ENCODE measurements around the gene NAALADL1. TPM values are rescaled to one million over a fixed set of nuclear protein-coding genes. Genes with fewer than 3 reads are reported as not detected.
A peak's percentile ranks its signal among the peaks of the same experiment; 100 is the strongest.
"Not testable (repeated sequence)": the region's sequence is repeated elsewhere in the genome, so short reads cannot be mapped to it uniquely, and the experiment has no call there.

The NAALADL1 gene
- total RNA-seq, 1 donor from 2014 or later, result 8.4 TPM

DNA sequence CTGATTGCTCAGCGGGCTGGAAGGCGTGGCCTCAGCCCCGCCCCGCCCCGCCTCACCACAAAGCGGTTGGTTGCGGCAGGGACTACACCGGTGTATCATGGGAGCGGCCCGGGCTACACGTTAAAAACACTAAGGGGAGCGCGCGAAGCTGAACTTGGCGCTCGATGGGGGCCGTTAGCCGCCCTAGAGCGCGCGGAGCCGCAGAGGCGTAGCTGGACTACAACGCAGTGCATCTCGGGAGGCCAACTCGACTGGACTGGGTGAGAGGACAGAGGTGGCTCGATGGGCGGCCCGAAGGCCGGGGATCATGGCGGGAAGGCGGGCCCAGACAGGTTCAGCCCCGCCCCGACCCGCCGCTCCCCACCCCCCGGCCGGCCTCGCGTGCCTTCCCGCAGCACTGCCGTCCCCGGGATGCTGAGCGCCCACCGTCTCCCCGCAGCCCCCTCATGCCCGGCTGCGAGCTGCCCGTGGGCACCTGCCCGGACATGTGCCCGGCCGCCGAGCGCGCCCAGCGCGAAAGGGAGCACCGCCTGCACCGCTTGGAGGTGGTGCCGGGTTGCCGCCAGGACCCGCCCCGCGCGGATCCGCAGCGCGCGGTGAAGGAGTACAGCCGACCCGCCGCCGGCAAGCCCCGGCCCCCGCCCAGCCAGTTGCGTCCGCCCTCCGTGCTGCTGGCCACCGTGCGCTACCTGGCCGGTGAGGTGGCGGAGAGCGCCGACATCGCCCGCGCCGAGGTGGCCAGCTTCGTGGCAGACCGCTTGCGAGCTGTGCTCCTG is 17.3 kb downstream of the NAALADL1 start, which contains the start of gene SAC3D1:
Gene SAC3D1 (plus strand): TSS at position 364 of the 776 bp plus-strand sequence. CDS start 83 bp downstream, at position 447.
- peak within 1 kb of the TSS; percentile 77 to 87 (median 81) for H3K9ac ChIP-seq (ENCODE audit: low read depth in 1 of 3, low read length in 3 of 3)
- H3K4me1 ChIP-seq (ENCODE audit: control insufficient read depth in 3 of 3, insufficient read depth in 3 of 3, low read length in 3 of 3), result peaks cover 12 to 24% (median 18%) of the 10 kb centered on the region in 3 donors
- peak within 1 kb of the TSS; percentile 76 to 85 (median 82) for H3K4me3 ChIP-seq (ENCODE audit: low read length in 3 of 3)
- H3K36me3 ChIP-seq (ENCODE audit: control insufficient read depth in 3 of 3, insufficient read depth in 3 of 3, low read length in 3 of 3), result peaks cover 31 to 33% (median 32%) of the 10 kb centered on the region in 3 donors
- H3K27me3 ChIP-seq (ENCODE audit: control insufficient read depth in 3 of 3, insufficient read depth in 3 of 3, low read length in 3 of 3), result no peaks in the 10 kb centered on the region
- no peaks in the 10 kb centered on the region for H3K9me3 ChIP-seq (ENCODE audit: control insufficient read depth in 3 of 3, low read length in 3 of 3)
- peak within 1 kb of the TSS; percentile 90 for H3K27ac ChIP-seq (ENCODE audit: low read depth, low read length)

DNA sequence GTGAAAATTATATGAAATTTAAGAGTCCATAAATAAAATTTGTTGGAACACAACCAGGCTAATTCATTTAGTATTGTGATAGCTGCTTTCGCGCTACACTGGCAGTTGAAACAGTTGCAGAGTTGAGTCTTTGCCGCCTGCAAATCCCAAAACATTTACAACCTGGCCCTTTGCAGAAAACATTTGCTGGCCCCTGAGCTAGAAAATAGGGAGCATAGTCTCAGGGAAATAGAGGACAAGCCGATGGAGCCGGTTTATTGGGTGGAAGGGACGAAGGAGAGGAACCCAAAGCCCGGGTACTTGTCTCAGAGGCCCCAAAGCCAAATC is 17.9 kb downstream of the NAALADL1 start:
- Histone ChIP-seq H3K9ac (ENCODE audit: low read depth in 1 of 3, low read length in 3 of 3) (peak overlapping the region; percentile 77 to 87 (median 81)), H3K9me3 (ENCODE audit: control insufficient read depth in 3 of 3, low read length in 3 of 3) (no peaks in the 10 kb centered on the region), H3K4me3 (ENCODE audit: low read length in 3 of 3) (peak overlapping the region; percentile 76 to 85 (median 82)), H3K27ac (ENCODE audit: low read depth, low read length) (peak overlapping the region; percentile 90), H3K36me3 (ENCODE audit: control insufficient read depth in 3 of 3, insufficient read depth in 3 of 3, low read length in 3 of 3) (peaks cover 34 to 37% (median 35%) of the 10 kb centered on the region in 3 donors), H3K4me1 (ENCODE audit: control insufficient read depth in 3 of 3, insufficient read depth in 3 of 3, low read length in 3 of 3) (peaks cover 12 to 24% (median 18%) of the 10 kb centered on the region in 3 donors), H3K27me3 (ENCODE audit: control insufficient read depth in 3 of 3, insufficient read depth in 3 of 3, low read length in 3 of 3) (no peaks in the 10 kb centered on the region)

DNA sequence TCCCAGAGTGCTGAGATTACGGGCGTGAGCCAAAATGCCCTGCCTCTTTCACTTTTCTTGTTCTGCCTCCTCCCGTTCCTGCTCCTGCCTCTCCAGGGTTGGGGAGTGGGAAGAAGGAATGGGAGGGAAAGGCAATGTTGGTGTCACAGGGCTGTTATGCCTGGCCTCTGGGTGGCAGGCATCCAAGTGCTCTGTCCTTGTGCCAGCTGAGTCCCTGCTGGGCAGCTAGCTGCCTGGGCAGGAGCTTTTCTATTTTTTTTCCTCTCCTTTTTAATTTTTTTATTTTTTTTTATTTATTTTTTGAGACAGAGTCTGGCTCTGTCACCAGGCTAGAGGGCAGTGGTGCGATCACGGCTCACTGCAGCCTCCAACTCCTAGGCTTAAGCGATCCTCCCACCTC is 21.4 kb downstream of the NAALADL1 start:
- H3K4me3 ChIP-seq (ENCODE audit: low read length in 3 of 3), result no peak overlapping the region
- H3K36me3 ChIP-seq (ENCODE audit: control insufficient read depth in 3 of 3, insufficient read depth in 3 of 3, low read length in 3 of 3), result peaks cover 44 to 52% (median 47%) of the 10 kb centered on the region in 3 donors
- H3K9me3 ChIP-seq (ENCODE audit: control insufficient read depth in 3 of 3, low read length in 3 of 3), result no peaks in the 10 kb centered on the region
- no peaks in the 10 kb centered on the region for H3K27me3 ChIP-seq (ENCODE audit: control insufficient read depth in 3 of 3, insufficient read depth in 3 of 3, low read length in 3 of 3)
- peaks cover 9 to 12% (median 11%) of the 10 kb centered on the region in 3 donors for H3K4me1 ChIP-seq (ENCODE audit: control insufficient read depth in 3 of 3, insufficient read depth in 3 of 3, low read length in 3 of 3)
- no peak overlapping the region for H3K27ac ChIP-seq (ENCODE audit: low read depth, low read length)
- no peak overlapping the region for H3K9ac ChIP-seq (ENCODE audit: low read depth in 1 of 3, low read length in 3 of 3)

DNA sequence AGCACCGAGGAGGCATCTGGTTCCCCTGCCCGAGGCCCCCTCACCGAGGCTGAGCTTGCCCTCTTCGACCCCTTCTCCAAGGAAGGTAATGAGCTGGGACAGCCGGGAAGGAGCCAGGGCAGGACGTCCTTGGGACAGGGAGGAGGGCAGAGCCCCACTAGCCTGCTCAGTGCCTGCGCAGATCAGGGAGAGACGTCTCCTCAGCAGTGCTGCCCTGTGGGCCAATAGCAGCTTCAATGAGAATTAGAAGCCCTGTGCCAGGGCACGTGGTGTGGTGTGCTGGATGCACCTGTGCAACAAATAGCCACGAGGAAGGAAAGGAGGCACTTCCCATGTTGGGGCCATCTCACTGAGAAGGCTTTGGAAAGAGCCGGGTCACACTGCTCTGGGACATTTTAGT is 22.8 kb downstream of the NAALADL1 start:
- peaks cover 47 to 55% (median 49%) of the 10 kb centered on the region in 3 donors for H3K36me3 ChIP-seq (ENCODE audit: control insufficient read depth in 3 of 3, insufficient read depth in 3 of 3, low read length in 3 of 3)
- H3K4me3 ChIP-seq (ENCODE audit: low read length in 3 of 3), result no peak overlapping the region
- no peak overlapping the region for H3K9ac ChIP-seq (ENCODE audit: low read depth in 1 of 3, low read length in 3 of 3)
- H3K9me3 ChIP-seq (ENCODE audit: control insufficient read depth in 3 of 3, low read length in 3 of 3), result no peaks in the 10 kb centered on the region
- no peaks in the 10 kb centered on the region for H3K27me3 ChIP-seq (ENCODE audit: control insufficient read depth in 3 of 3, insufficient read depth in 3 of 3, low read length in 3 of 3)
- peaks cover 5 to 8% (median 8%) of the 10 kb centered on the region in 3 donors for H3K4me1 ChIP-seq (ENCODE audit: control insufficient read depth in 3 of 3, insufficient read depth in 3 of 3, low read length in 3 of 3)
- no peak overlapping the region for H3K27ac ChIP-seq (ENCODE audit: low read depth, low read length)

DNA sequence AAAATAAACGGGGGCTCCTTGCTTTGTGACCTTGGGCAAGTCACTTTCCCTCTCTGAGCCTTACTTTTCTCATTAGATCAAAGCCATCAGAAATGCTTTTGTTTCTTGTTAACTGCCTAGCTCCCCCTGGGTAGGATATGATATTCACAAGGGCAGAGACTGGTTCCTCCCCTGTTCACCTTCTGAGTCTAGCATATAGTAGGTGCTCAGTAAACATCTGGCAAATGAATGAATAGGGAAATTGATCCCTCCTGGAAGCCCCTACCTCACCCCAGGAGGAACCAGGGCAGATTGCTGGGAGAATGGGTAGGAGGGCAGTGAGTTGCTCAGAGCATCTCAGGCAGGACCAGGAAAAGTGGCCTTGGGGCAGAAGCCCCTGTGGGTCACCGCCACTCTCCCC is 23.9 kb downstream of the NAALADL1 start:
- Histone ChIP-seq H3K9ac (ENCODE audit: low read depth in 1 of 3, low read length in 3 of 3) (no peak overlapping the region), H3K9me3 (ENCODE audit: control insufficient read depth in 3 of 3, low read length in 3 of 3) (no peaks in the 10 kb centered on the region), H3K4me1 (ENCODE audit: control insufficient read depth in 3 of 3, insufficient read depth in 3 of 3, low read length in 3 of 3) (no peaks in the 10 kb centered on the region), H3K4me3 (ENCODE audit: low read length in 3 of 3) (no peak overlapping the region), H3K27me3 (ENCODE audit: control insufficient read depth in 3 of 3, insufficient read depth in 3 of 3, low read length in 3 of 3) (no peaks in the 10 kb centered on the region), H3K36me3 (ENCODE audit: control insufficient read depth in 3 of 3, insufficient read depth in 3 of 3, low read length in 3 of 3) (peaks cover 47 to 51% (median 47%) of the 10 kb centered on the region in 3 donors), H3K27ac (ENCODE audit: low read depth, low read length) (no peak overlapping the region)

DNA sequence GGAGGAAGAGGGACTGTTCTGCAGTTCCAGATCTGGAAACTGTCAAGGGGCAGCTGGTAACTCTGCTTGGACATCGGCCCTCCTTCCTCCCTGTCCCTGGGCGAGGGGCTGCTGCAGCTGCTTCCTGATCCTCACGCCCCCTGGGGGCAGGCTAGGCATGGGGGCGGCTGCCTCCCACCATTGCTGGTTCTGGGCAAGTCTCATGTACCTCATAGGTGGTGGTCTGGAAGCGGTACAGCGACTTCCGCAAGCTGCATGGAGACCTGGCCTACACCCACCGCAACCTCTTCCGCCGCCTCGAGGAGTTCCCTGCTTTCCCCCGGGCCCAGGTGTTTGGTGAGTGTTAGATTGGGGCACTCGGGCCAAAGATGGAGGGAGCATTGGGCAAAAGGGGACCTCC is 26.1 kb downstream of the NAALADL1 start:
- H3K4me3 ChIP-seq (ENCODE audit: low read length in 3 of 3), result no peak overlapping the region
- no peak overlapping the region for H3K9ac ChIP-seq (ENCODE audit: low read depth in 1 of 3, low read length in 3 of 3)
- H3K27ac ChIP-seq (ENCODE audit: low read depth, low read length), result no peak overlapping the region
- H3K27me3 ChIP-seq (ENCODE audit: control insufficient read depth in 3 of 3, insufficient read depth in 3 of 3, low read length in 3 of 3), result no peaks in the 10 kb centered on the region
- no peaks in the 10 kb centered on the region for H3K9me3 ChIP-seq (ENCODE audit: control insufficient read depth in 3 of 3, low read length in 3 of 3)
- peaks cover 31 to 37% (median 33%) of the 10 kb centered on the region in 3 donors for H3K36me3 ChIP-seq (ENCODE audit: control insufficient read depth in 3 of 3, insufficient read depth in 3 of 3, low read length in 3 of 3)
- H3K4me1 ChIP-seq (ENCODE audit: control insufficient read depth in 3 of 3, insufficient read depth in 3 of 3, low read length in 3 of 3), result peaks cover 0 to 7% (median 6%) of the 10 kb centered on the region in 3 donors

DNA sequence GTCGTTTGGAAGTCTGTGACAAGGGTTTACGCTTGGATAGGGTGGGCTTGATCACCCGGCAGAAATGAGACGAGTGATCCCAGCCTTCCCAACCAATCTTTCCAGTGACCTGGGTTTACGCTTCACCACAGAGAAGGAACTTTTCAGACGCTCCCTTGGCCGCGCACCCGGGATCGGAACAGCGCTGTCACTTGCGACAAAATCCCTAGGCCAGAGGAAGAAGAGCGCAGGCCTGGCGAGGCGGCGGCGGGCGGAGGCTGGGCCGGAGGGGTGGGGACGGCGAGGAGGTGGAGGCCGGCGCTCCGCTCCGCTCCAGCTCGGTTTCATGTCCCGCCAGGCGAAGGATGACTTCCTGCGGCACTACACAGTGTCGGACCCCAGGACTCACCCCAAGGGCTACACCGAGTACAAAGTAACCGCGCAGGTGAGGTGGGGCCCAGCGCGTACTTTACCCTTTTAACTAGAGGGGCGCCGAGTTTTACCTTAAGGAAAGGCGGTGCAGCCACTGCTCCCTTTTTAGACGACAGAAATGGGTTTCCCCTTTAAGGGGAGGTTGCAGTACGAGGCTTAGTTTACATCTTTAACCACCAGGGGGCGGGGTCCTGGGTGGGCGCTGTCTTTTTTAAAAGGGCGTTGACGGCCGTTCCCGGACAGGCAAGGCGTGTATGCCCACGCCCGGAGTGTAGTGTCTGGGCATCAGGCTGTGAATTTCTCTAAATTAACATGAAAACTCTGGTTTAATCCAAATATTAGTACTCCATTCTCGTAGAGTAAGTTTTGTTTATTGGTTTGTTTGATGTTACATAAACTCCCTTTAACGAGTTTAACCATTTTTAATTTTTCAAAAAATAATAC is 30.9 kb downstream of the NAALADL1 start, which contains the start of gene SNX15:
Gene SNX15 (plus strand): TSS at position 227 of the 855 bp plus-strand sequence. CDS start 99 bp downstream, at position 326.
- peaks cover 5 to 12% (median 11%) of the 10 kb centered on the region in 3 donors for H3K4me1 ChIP-seq (ENCODE audit: control insufficient read depth in 3 of 3, insufficient read depth in 3 of 3, low read length in 3 of 3)
- H3K9me3 ChIP-seq (ENCODE audit: control insufficient read depth in 3 of 3, low read length in 3 of 3), result no peaks in the 10 kb centered on the region
- peak within 1 kb of the TSS; percentile 84 to 89 (median 87) for H3K9ac ChIP-seq (ENCODE audit: low read depth in 1 of 3, low read length in 3 of 3)
- peaks cover 4 to 12% (median 7%) of the 10 kb centered on the region in 3 donors for H3K36me3 ChIP-seq (ENCODE audit: control insufficient read depth in 3 of 3, insufficient read depth in 3 of 3, low read length in 3 of 3)
- H3K27me3 ChIP-seq (ENCODE audit: control insufficient read depth in 3 of 3, insufficient read depth in 3 of 3, low read length in 3 of 3), result no peaks in the 10 kb centered on the region
- H3K4me3 ChIP-seq (ENCODE audit: low read length in 3 of 3), result peak within 1 kb of the TSS; percentile 77 to 86 (median 84)
- peak within 1 kb of the TSS; percentile 78 for H3K27ac ChIP-seq (ENCODE audit: low read depth, low read length)

DNA sequence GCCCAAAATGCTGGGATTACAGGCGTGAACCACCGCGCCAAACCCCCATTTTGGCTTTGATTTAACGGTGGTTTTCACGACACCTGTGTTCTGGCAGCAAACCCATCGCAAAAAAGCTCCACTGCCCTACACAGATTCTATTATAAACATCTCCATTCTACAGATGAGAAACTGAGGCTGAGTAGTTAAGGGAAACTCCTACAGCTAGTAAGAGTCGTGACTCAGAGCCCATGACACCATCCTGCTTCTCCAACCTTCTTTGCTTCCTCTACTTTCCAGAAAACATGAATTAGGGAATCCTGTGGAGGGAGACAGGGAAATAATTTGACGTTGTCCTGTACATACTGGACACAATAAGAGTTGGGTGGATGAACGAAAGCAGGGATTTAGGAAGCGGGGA is 31.5 kb downstream of the NAALADL1 start:
- Histone ChIP-seq H3K4me3 (ENCODE audit: low read length in 3 of 3) (peak overlapping the region; percentile 77 to 86 (median 84)), H3K9me3 (ENCODE audit: control insufficient read depth in 3 of 3, low read length in 3 of 3) (no peaks in the 10 kb centered on the region), H3K36me3 (ENCODE audit: control insufficient read depth in 3 of 3, insufficient read depth in 3 of 3, low read length in 3 of 3) (peaks cover 4 to 11% (median 7%) of the 10 kb centered on the region in 3 donors), H3K4me1 (ENCODE audit: control insufficient read depth in 3 of 3, insufficient read depth in 3 of 3, low read length in 3 of 3) (peaks cover 5 to 12% (median 11%) of the 10 kb centered on the region in 3 donors), H3K27me3 (ENCODE audit: control insufficient read depth in 3 of 3, insufficient read depth in 3 of 3, low read length in 3 of 3) (no peaks in the 10 kb centered on the region), H3K27ac (ENCODE audit: low read depth, low read length) (peak overlapping the region; percentile 78), H3K9ac (ENCODE audit: low read depth in 1 of 3, low read length in 3 of 3) (peak overlapping the region; percentile 23 to 87 (median 84))

DNA sequence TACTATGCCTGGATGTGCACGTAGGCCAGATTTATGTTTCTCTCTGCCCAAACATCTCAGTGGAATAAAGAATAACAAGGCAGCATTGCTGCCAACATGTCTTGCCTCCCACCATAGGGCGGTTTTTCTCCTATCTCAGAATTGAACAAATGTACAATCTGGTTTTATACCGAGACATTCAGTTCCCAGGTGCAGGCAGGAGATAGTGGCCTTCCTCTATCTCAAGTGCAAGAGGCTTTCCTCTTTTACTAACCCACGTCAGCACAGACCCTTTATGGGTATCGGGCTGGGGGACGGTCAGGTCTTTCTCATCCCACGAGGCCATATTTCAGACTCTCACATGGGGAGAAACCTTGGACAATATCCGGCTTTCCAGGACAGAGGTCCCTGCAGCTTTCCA is 34.9 kb downstream of the NAALADL1 start:
- H3K27me3 ChIP-seq (ENCODE audit: control insufficient read depth in 3 of 3, insufficient read depth in 3 of 3, low read length in 3 of 3); H3K4me3 ChIP-seq (ENCODE audit: low read length in 3 of 3); H3K9ac ChIP-seq (ENCODE audit: low read depth in 1 of 3, low read length in 3 of 3); H3K27ac ChIP-seq (ENCODE audit: low read depth, low read length); H3K9me3 ChIP-seq (ENCODE audit: control insufficient read depth in 3 of 3, low read length in 3 of 3): not testable (repeated sequence)
- peaks cover 25 to 27% (median 27%) of the 10 kb centered on the region in 3 donors for H3K36me3 ChIP-seq (ENCODE audit: control insufficient read depth in 3 of 3, insufficient read depth in 3 of 3, low read length in 3 of 3)
- H3K4me1 ChIP-seq (ENCODE audit: control insufficient read depth in 3 of 3, insufficient read depth in 3 of 3, low read length in 3 of 3), result peaks cover 5 to 12% (median 11%) of the 10 kb centered on the region in 3 donors
